Stimulated activated CD4-positive, alpha-beta T cell treated with anti-CD3 and anti-CD28 coated beads, TNF-alpha, amount 100 ng/mL, for 1 hour (primary cell): ENCODE results near the gene RSRC1.
A peak's percentile ranks its signal among the peaks of the same experiment; 100 is the strongest.
"Not testable (repeated sequence)": the region's sequence is repeated elsewhere in the genome, so short reads cannot be mapped to it uniquely, and the experiment has no call there.

Experiments used
- DNase-seq, 3 donors: peaks; one replicate each; pipeline ENCODE4 v3.0.0-alpha.2; 2020; ENCODE audit warnings: low read depth in 3 of 3, low spot score in 1 of 3

Gene RSRC1

DNA sequence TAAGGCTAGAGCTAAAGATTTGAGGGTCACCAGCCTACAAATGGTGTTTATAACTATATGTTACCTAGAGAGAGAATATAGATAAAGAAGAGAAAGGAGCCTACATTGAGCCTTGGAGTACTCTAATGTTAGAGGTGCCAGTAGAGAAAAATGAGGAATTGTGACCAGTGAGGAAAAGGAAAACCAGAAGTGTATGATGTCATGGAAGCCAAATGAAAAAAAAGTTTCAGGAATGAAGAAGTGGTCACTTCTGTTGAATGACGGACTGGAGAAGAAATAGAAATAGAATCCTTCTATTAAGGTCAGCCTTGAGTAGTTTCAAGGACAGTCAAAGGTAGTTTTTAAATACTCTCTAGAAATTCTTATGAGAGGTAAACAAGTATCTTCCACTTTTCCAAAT lies 409.9 kb downstream of the RSRC1 start:
- DNase-seq, result no peak

GRCh38 chr3:158520433-158520832 lies 410.5 kb downstream of the RSRC1 start:
- no peak for DNase-seq

DNA sequence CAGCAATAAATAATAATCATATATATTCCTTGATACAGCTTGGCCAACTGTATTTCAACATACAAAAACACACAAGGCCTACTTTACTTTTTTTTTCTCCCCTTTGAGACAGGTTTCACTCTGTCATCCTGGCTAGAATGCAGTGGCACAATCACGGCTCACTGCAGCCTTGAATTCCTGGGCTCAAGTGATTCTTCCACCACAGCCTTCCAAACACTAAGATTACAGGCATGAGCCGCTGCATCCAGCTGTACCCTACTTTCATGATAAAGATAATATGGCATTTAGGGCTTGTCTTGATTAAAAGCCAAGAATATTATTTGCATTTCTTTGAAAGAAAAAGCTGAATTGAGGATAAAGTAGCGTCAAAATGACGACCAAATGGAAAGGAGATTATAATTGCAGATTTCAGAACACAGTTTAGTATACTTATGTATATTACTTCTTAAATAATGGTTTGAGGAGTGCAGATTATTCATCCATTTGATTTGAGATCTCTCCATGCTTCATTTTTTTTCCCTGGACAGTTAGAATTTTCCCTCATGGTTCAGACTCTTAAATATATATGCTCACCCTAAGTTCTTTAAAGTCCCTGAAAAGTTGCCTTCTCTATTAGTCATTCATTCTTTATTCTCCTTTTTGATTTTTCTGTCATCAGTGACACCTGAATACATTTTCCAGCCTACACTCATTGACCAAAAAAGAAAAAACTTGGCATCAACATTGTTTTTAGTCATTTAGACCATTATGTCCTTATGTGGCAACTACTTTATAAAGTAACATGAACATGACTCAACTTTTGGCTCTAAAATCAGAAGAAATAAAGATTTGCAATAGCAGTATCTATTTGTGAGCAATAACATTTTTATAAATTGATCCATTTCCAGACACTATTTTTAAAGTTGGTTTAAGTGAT lies 412.6 kb downstream of the RSRC1 start:
- no peak for DNase-seq

GRCh38 chr3:158528076-158528674 lies 418.3 kb downstream of the RSRC1 start:
- DNase-seq, result no peak

GRCh38 chr3:158531334-158531733 lies 421.4 kb downstream of the RSRC1 start:
- DNase-seq, result no peak

DNA sequence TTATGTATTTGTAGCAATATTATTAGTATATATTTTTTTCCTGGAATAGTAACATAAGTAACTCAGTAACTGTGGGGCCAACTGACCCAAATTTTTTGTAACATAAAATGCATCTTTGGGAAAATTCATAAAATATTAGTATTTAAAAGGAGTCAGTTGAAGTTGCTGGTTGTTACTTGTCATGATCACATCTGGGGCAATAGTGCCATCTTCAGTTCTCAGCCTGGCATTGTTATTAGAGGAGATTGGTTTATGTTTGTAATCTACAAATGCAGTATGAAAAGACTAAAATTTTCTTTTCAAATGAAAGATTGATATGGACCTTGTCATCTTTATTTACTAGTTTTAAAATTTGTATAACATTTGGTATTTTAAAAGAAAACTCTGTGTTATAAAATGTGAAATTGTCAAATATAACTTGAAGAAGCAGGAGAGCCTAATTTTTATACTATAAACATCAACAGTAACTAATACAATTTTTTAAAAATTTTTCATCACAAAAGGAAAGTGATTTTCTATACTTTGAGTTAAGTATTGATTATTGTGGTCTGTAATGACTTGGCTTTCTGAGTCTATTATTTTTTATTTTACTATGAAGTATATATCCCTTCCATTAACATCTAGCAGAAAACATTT lies 422.3 kb downstream of the RSRC1 start:
- DNase-seq, result no peak

GRCh38 chr3:158535918-158536317 lies 426.0 kb downstream of the RSRC1 start:
- DNase-seq, result no peak

DNA sequence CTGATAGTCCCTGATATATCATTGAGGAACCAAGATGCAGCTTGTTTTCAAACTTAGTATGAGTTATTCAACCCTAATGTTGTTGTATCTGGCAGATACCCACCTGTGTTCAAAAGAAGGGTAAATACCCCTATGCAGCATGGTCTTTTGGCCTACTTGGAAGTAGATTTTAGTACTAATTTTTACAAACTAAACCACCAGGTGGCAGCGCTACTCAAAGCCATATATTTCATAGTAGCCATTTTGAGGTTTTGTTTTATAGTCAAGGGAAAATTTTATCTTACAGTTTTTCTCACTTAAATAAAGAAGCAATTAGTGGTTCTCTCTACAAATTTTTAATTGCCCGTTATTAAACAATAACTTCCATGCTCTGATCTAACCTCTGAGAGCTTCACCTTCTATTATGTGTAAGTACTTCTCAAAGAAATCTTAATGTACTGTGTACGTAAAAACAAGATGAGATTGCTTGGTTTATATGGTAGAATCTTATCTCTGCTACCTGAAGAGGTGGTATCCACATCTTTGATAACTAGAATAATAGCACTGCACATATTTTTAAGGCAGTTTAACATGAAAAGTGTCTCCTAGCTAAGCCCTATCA lies 429.6 kb downstream of the RSRC1 start:
- DNase-seq, result peak in 1 of 3 donors; percentile 5

DNA sequence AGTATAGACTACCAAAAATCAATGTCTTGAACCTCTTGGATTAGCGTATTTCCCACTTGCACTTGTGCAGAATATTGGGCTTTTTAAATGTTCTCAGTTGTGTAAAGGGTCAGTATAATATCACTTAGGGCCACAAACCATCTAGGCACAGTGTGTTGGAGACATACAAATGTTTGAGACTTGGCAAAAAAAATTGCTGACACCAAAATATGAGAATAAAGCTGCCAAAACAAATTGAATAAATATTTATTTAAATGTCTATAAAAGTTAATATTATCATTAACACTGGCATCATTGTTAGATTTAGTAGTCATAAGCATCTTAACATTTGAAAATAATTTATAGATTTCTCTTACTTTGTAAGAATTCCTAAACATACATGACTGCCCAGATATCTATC lies 430.2 kb downstream of the RSRC1 start:
- no peak for DNase-seq

- DNase-seq, result no peak
Observed at GRCh38 chr3:158548691-158549090, 438.8 kb downstream of the RSRC1 start.

- not testable (repeated sequence) for DNase-seq
Observed at GRCh38 chr3:158549938-158550337, 440.0 kb downstream of the RSRC1 start.

- DNase-seq, result no peak
Observed at GRCh38 chr3:158552124-158552523, 442.2 kb downstream of the RSRC1 start.

- no peak for DNase-seq
Observed at GRCh38 chr3:158559504-158559903, 449.6 kb downstream of the RSRC1 start.

DNA sequence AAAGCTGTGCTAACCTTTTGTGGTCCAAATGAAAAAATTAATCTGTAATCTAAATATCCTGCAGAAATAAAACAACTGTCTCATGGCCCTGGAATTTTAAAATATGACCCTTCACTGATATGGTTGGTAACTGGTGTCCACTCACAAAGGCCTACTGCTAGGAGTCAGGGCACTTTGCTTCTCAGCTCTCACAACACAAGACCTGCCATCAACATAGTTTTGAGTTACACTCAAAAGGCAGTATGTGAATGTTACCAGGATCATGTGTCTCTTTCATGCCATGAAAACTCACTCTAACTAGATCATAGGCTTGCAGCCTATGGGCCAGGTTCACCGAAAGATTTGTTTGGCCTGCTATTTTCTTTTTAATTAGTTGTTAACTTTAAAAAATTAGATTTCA lies 451.1 kb downstream of the RSRC1 start:
- no peak for DNase-seq

DNA sequence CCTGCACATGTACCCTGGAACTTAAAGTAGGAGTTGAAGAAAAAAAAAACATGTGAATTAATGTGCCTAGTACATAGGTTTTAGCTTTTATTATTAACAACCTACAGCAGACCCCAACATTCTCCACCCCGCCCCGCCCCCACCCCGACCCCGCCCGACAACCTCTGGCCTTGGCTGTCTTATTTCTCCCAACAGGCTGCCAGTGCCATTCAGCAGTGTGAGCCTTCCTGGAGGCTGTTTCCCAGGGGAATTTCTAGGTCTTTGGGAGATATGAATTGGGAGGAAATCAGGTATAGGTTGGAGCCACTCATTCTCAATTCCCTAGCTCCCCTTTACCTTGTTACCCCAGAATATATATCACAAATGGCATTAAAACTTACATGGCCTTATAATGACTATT lies 452.8 kb downstream of the RSRC1 start:
- no peak for DNase-seq

- no peak for DNase-seq
Observed at GRCh38 chr3:158563076-158563475, 453.2 kb downstream of the RSRC1 start.

- no peak for DNase-seq
Observed at GRCh38 chr3:158565076-158565475, 455.2 kb downstream of the RSRC1 start.

DNA sequence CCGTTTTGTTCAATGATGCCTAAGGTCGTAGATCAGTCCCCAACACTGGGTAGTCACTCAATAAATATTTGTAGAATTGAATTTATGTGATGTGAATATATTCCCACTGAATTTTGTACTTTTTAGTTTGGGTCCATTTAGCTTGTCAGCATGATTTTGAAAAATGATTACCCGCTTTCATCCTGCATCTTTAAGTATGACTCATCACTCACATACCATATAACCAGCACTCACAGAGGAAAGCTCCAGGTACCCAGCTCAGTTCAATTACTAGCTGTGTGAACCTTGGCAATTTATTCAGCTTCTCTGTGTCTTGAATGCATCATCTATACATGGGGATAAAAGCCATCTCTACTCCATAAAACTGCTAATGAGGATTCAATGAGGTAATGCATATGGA lies 458.9 kb downstream of the RSRC1 start:
- DNase-seq, result no peak

- no peak for DNase-seq
Observed at GRCh38 chr3:158569794-158570193, 459.9 kb downstream of the RSRC1 start.

DNA sequence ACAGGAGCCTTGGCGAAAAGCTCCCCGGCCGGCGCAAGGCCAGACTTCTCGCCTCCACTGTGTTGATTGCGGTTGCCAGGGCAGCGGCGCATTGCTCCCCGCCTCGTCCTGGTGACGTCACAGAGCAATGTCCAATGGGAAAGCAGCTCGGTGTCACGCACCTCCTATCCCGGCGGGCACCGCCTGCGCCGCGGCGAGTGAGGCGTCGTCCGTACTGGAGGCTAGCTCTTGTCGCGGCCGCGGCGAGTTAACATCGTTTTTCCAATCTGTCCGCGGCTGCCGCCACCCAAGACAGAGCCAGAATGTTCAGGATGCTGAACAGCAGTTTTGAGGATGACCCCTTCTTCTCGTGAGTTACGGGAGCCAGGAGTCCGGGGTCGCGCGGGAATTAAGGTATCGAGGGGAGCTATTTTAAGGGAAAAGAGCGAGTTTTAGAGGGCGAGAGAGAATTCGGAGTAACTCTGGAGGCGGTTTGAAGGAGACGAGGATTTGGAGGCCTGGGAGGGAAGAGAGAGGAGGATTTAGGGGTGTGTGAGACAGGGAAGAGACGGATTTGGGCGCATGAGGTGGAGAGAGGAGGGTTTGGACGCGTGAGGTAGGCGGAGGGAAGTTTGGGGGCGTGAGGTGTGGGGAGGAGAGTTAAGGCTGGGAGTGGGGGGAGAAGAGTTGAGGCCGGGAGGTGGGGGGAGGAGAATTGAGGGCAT lies 461.3 kb downstream of the RSRC1 start, which contains the start of gene MLF1:
MLF1 (plus strand) TSS at position 196 of the 704 bp plus-strand sequence; CDS start at position 303, 107 bp downstream.
- DNase-seq, result peak; percentile 41 to 67 (median 42)
